Activated CD4-positive, alpha-beta memory T cell treated with anti-CD3 and anti-CD28 coated beads for 36 hours (primary cell): ENCODE data around the gene SERPINA6. TPM values are rescaled to one million over a fixed set of nuclear protein-coding genes. Genes with fewer than 3 reads are reported as not detected.

Source experiments
- CTCF ChIA-PET: fragments of 350-600 bp; sonication (Branson Sonifier 250); formaldehyde crosslinking; loops from one replicate; lab custom pipeline; 2021; ENCODE audit warnings: antibody characterized with exemption, inconsistent platforms; lab: Charles Lee
- POLR2A ChIA-PET: fragments of 350-600 bp; sonication (Branson Sonifier 250); formaldehyde crosslinking; loops from one replicate; lab custom pipeline; 2021; ENCODE audit warnings: antibody characterized with exemption; lab: Charles Lee
- DNase-seq: peaks from one replicate; pipeline ENCODE4 v3.0.0-alpha.2; 2020
- H3K27ac Mint-ChIP-seq: one replicate; pipeline ENCODE4 v1.8.0; 2021; ENCODE audit warnings: mixed read lengths
- H3K27me3 Mint-ChIP-seq: one replicate; pipeline ENCODE4 v1.8.0; 2021; ENCODE audit warnings: mixed read lengths
- H3K36me3 Mint-ChIP-seq: one replicate; pipeline ENCODE4 v1.8.0; 2021; ENCODE audit warnings: mixed read lengths
- H3K4me1 Mint-ChIP-seq: one replicate; pipeline ENCODE4 v1.8.0; 2021; ENCODE audit warnings: low read depth, mixed read lengths
- H3K4me3 Mint-ChIP-seq: one replicate; pipeline ENCODE4 v1.8.0; 2021; ENCODE audit warnings: mild to moderate bottlenecking, mixed read lengths
- H3K9me3 Mint-ChIP-seq: one replicate; pipeline ENCODE4 v1.8.0; 2021; ENCODE audit warnings: mixed read lengths
- intact Hi-C: fragments of 100-400 bp; cut with micrococcal nuclease; formaldehyde crosslinking; loops from one replicate; pipeline ENCODE4 v1.15.1; 2023
- total RNA-seq, 2 experiments: library from RNA; stranded (reverse); gene quantifications; one replicate each; pipeline ENCODE4 v1.2.3, GENCODE V29; 2021

The SERPINA6 gene
- total RNA-seq, 2 experiments from 2014 or later = not detected

DNA sequence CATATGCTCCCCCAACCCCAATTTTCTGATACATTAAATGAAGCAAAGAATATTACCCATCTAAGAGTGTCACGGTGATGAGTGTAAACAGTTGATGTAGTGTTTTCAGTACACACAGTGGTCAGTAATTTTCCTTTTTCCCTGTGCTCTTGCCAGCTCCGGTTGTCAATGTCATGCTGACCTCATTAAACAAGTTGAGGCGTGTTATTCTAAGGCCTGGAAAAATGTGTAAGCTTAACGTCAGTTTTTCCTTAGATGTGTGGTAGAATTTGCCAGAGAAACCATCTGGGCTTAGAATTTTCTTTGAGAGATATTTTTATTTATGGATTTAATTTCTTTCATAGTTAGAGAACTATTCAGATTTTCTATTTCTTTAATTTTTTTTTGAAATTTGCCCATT, 11.7 kb upstream of the SERPINA6 start:
- Mint-ChIP-seq H3K4me1 (peaks cover 18% of the 10 kb centered on the region), H3K9me3 (peaks cover 15% of the 10 kb centered on the region), H3K27ac (no peak overlapping the region), H3K4me3 (no peak overlapping the region), H3K27me3 (peaks cover 4% of the 10 kb centered on the region), H3K36me3 (peaks cover 3% of the 10 kb centered on the region)
- intact Hi-C loops = no loop called here
- DNase-seq = no peak
- POLR2A ChIA-PET = no interaction called here
- CTCF ChIA-PET = interaction anchor here (1.3 kb wide), 1 partner anchor 198 kb away, joined by 6 read pairs; no protein-coding TSS in a partner anchor

GRCh38 chr14:94332587-94332986, 9.5 kb upstream of the SERPINA6 start:
- H3K4me3 Mint-ChIP-seq = no peak overlapping the region
- H3K27ac Mint-ChIP-seq = no peak overlapping the region
- POLR2A ChIA-PET = no interaction called here
- intact Hi-C loops = no loop called here
- H3K9me3 Mint-ChIP-seq = peaks cover 5% of the 10 kb centered on the region
- H3K27me3 Mint-ChIP-seq = peaks cover 5% of the 10 kb centered on the region
- peaks cover 4% of the 10 kb centered on the region for H3K4me1 Mint-ChIP-seq
- CTCF ChIA-PET = no interaction called here
- DNase-seq = no peak
- peaks cover 3% of the 10 kb centered on the region for H3K36me3 Mint-ChIP-seq

GRCh38 chr14:94332063-94332583, 9.0 kb upstream of the SERPINA6 start:
- POLR2A ChIA-PET = no interaction called here
- no peak overlapping the region for H3K27ac Mint-ChIP-seq

GRCh38 chr14:94331462-94331861, 8.3 kb upstream of the SERPINA6 start:
- Mint-ChIP-seq H3K4me3 (no peak overlapping the region), H3K36me3 (no peaks in the 10 kb centered on the region), H3K4me1 (no peaks in the 10 kb centered on the region), H3K27me3 (peaks cover 5% of the 10 kb centered on the region), H3K27ac (no peak overlapping the region), H3K9me3 (peaks cover 2% of the 10 kb centered on the region)
- intact Hi-C loops = no loop called here
- POLR2A ChIA-PET = no interaction called here
- CTCF ChIA-PET = interaction anchor here (2.1 kb wide), 1 partner anchor 11 kb away, joined by 6 read pairs; no protein-coding TSS in a partner anchor
- DNase-seq = no peak

More at GRCh38 chr14:94332063-94332583, 9.0 kb upstream of the SERPINA6 start:
- intact Hi-C loops = no loop called here
- Mint-ChIP-seq H3K4me1 (no peaks in the 10 kb centered on the region), H3K9me3 (peaks cover 2% of the 10 kb centered on the region), H3K4me3 (no peak overlapping the region), H3K36me3 (no peaks in the 10 kb centered on the region), H3K27me3 (peaks cover 5% of the 10 kb centered on the region)
- CTCF ChIA-PET = no interaction called here
- DNase-seq = no peak

- peaks cover 5% of the 10 kb centered on the region for H3K27me3 Mint-ChIP-seq
- no peak for DNase-seq
- ChIA-PET CTCF (interaction anchor here (2.1 kb wide), 1 partner anchor 12 kb away, joined by 6 read pairs; no protein-coding TSS in a partner anchor), POLR2A (no interaction called here)
- H3K4me1 Mint-ChIP-seq = no peaks in the 10 kb centered on the region
- intact Hi-C loops = no loop called here
- H3K9me3 Mint-ChIP-seq = peaks cover 2% of the 10 kb centered on the region
- H3K27ac Mint-ChIP-seq = no peak overlapping the region
- no peak overlapping the region for H3K4me3 Mint-ChIP-seq
- no peaks in the 10 kb centered on the region for H3K36me3 Mint-ChIP-seq
Measured at GRCh38 chr14:94330857-94331256, 7.7 kb upstream of the SERPINA6 start.

- H3K4me3 Mint-ChIP-seq = no peak overlapping the region
- POLR2A ChIA-PET = no interaction called here
- no peak for DNase-seq
- CTCF ChIA-PET = interaction anchor here (2.1 kb wide), 1 partner anchor 12 kb away, joined by 6 read pairs; no protein-coding TSS in a partner anchor
- intact Hi-C loops = no loop called here
- H3K9me3 Mint-ChIP-seq = peaks cover 2% of the 10 kb centered on the region
- H3K27me3 Mint-ChIP-seq = peaks cover 5% of the 10 kb centered on the region
- H3K4me1 Mint-ChIP-seq = no peaks in the 10 kb centered on the region
- no peaks in the 10 kb centered on the region for H3K36me3 Mint-ChIP-seq
- no peak overlapping the region for H3K27ac Mint-ChIP-seq
Measured at GRCh38 chr14:94330432-94330831, 7.3 kb upstream of the SERPINA6 start.

DNA sequence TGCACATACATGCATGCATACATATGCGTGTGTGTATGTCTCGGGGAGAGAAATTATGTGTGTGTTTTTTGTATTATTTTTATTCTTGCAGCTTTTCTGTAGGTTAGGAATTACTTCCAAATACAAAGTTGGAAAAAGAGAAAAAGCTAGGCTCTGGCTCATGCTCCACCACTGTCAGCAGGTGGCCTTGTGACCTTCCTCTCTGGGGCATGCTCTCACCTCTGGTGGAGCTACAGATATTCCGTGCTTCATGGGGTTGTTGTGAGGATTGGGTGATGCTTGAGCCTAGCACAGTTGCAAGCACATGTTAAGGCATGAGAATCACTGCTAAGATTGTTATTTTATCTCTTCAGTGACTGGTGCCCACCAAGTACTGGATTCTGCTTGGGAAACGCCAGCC, 6.7 kb upstream of the SERPINA6 start:
- POLR2A ChIA-PET = no interaction called here
- intact Hi-C loops = no loop called here
- CTCF ChIA-PET = interaction anchor here (0.7 to 2.1 kb wide), 2 partner anchors 13 to 273 kb away, joined by 3 to 6 read pairs; no protein-coding TSS in a partner anchor
- Mint-ChIP-seq H3K27me3 (peaks cover 4% of the 10 kb centered on the region), H3K36me3 (no peaks in the 10 kb centered on the region), H3K4me3 (no peak overlapping the region), H3K27ac (no peak overlapping the region), H3K4me1 (no peaks in the 10 kb centered on the region), H3K9me3 (peaks cover 2% of the 10 kb centered on the region)
- no peak for DNase-seq

- intact Hi-C loops = no loop called here
- H3K4me3 Mint-ChIP-seq = no peak overlapping the region
- no peaks in the 10 kb centered on the region for H3K36me3 Mint-ChIP-seq
- no peak for DNase-seq
- no peak overlapping the region for H3K27ac Mint-ChIP-seq
- no peaks in the 10 kb centered on the region for H3K4me1 Mint-ChIP-seq
- peaks cover 2% of the 10 kb centered on the region for H3K9me3 Mint-ChIP-seq
- CTCF ChIA-PET = no interaction called here
- POLR2A ChIA-PET = no interaction called here
- peaks cover 1% of the 10 kb centered on the region for H3K27me3 Mint-ChIP-seq
Measured at GRCh38 chr14:94328196-94328595, 5.1 kb upstream of the SERPINA6 start.

DNA sequence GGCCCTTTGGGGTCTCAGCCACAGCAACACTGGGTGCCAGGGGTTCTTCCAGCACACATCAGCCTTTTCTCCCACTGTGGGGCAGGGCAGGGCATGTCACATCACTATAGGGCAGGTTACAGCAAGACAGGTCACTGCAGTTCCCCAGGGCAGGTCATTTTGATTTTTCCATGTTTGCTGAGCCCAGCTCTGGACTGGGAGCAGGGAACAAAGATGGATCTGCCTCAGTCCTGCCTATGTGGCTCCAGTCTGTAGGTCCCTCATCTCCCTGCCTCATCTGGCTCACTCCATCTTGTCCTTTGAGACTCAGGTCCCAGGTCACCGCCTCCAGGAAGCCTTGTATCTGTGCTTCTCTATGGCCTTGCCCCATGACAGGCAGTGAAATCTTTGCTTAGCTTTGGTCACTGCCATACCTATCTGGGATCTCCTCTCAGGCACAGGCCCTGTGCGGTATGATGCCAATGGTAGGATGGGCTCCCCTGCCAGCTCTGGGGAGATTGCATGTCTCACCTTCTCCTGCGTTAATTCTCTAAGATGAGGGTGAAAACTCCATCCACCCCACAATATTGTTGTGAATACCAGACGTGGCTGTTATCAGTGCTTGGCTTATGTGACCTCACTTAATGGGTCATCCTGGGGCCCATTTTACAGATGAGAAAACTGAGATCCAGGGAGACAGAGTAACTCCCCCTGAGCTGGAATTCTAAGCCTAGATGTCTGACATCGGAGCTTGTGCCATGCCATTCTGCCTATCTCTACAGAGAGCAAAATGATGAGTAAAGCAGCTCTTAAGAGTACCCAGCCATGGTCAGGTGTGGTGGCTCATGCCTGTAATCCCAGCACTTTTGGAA, 1.5 kb downstream of the SERPINA6 start:
- no peak for DNase-seq
- H3K36me3 Mint-ChIP-seq = no peaks in the 10 kb centered on the region
- H3K4me3 Mint-ChIP-seq = no peak overlapping the region
- no peaks in the 10 kb centered on the region for H3K27me3 Mint-ChIP-seq
- intact Hi-C loops = no loop called here
- ChIA-PET POLR2A (no interaction called here), CTCF (no interaction called here)
- no peak overlapping the region for H3K27ac Mint-ChIP-seq
- no peaks in the 10 kb centered on the region for H3K9me3 Mint-ChIP-seq
- no peaks in the 10 kb centered on the region for H3K4me1 Mint-ChIP-seq

GRCh38 chr14:94320243-94320642, 2.9 kb downstream of the SERPINA6 start:
- ChIA-PET POLR2A (no interaction called here), CTCF (no interaction called here)
- Mint-ChIP-seq H3K27ac (no peak overlapping the region), H3K4me3 (no peak overlapping the region), H3K4me1 (no peaks in the 10 kb centered on the region), H3K9me3 (no peaks in the 10 kb centered on the region), H3K27me3 (no peaks in the 10 kb centered on the region), H3K36me3 (no peaks in the 10 kb centered on the region)
- intact Hi-C loops = no loop called here
- DNase-seq = no peak

DNA sequence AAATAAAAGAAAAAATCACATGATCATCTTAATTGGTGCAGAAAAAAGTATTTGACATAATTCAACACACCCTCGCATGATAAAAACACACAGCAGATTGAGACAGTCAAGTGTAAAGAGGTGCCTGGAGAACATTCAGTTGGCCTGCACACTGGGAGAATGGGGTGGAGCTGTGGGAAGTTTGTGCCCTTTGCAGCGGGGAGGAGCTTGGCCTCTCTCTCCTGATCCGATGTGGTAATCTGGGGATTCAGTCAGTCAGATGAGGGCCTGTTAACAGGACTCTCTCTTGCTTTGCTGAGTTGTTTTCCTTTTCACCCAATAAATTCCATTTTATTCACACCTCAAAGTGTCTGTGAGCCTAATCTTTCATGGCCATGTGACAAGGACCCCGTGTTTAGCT, 5.9 kb downstream of the SERPINA6 start:
- ChIA-PET POLR2A (no interaction called here), CTCF (interaction anchor here (1.0 kb wide), 1 partner anchor 181 kb away, joined by 3 read pairs; no protein-coding TSS in a partner anchor)
- Mint-ChIP-seq H3K9me3 (no peaks in the 10 kb centered on the region), H3K27ac (no peak overlapping the region), H3K27me3 (no peaks in the 10 kb centered on the region), H3K4me1 (no peaks in the 10 kb centered on the region), H3K36me3 (no peaks in the 10 kb centered on the region), H3K4me3 (no peak overlapping the region)
- intact Hi-C loops = no loop called here
- DNase-seq = no peak

GRCh38 chr14:94316692-94317091, 6.4 kb downstream of the SERPINA6 start:
- H3K27me3 Mint-ChIP-seq = no peaks in the 10 kb centered on the region
- no peaks in the 10 kb centered on the region for H3K36me3 Mint-ChIP-seq
- no peak for DNase-seq
- intact Hi-C loops = no loop called here
- H3K4me1 Mint-ChIP-seq = no peaks in the 10 kb centered on the region
- no peak overlapping the region for H3K4me3 Mint-ChIP-seq
- no peak overlapping the region for H3K27ac Mint-ChIP-seq
- POLR2A ChIA-PET = no interaction called here
- H3K9me3 Mint-ChIP-seq = no peaks in the 10 kb centered on the region
- CTCF ChIA-PET = interaction anchor here (1.0 kb wide), 1 partner anchor 180 kb away, joined by 3 read pairs; no protein-coding TSS in a partner anchor
